Endothelial cell of umbilical vein (primary cell): Measurements from ENCODE around the gene GNAQ. TPM values are rescaled to one million over a fixed set of nuclear protein-coding genes. Genes with fewer than 3 reads are reported as not detected.

Experiments
- BruUV-seq: library from RNA; stranded (reverse); fragments of 400-500 nt; replicated peaks from 2 replicates; lab custom pipeline; 2021; lab: Mats Ljungman, UMichigan
- CTCF ChIA-PET: fragments of 300-600, 350-600 bp; sonication (Branson Sonifier 250); formaldehyde crosslinking; loops from one replicate; lab custom pipeline; 2021; ENCODE audit warnings: antibody characterized with exemption, inconsistent platforms; lab: Charles Lee
- POLR2A ChIA-PET: fragments of 300-600, 350-600 bp; sonication (Branson Sonifier 250); formaldehyde crosslinking; loops from one replicate; lab custom pipeline; 2021; ENCODE audit warnings: antibody characterized with exemption, inconsistent platforms; lab: Charles Lee
- DNase-seq: peaks from one replicate; pipeline ENCODE4 v3.0.0-alpha.2; 2011; ENCODE audit warnings: low read depth, low spot score
- FAIRE-seq: peaks from 2 replicates; lab custom pipeline; 2011; peaks lifted over from hg19 to GRCh38; lab: Jason Lieb, UNC
- H2AFZ ChIP-seq: 2 replicates; pipeline ENCODE4 v1.6.0; 2012; ENCODE audit warnings: low read depth, low read length, control low read depth, inconsistent platforms
- H3K27ac ChIP-seq: 2 replicates; pipeline ENCODE4 v1.5.1; 2011; ENCODE audit warnings: low read depth, mild to moderate bottlenecking, control low read depth, low read length, moderate library complexity; ENCODE audit not compliant: insufficient read depth
- H3K27me3 ChIP-seq, 2 experiments: 2 replicates each; pipeline versions ENCODE4 v1.6.0 to v1.6.1; 2011; ENCODE audit warnings: low read length in 2 of 2, mixed read lengths in 1 of 2; ENCODE audit not compliant: control insufficient read depth in 2 of 2, insufficient read depth in 2 of 2
- H3K36me3 ChIP-seq, 2 experiments: 2 replicates in 1 of 2; 3 replicates in 1 of 2; pipeline ENCODE4 v1.5.1; 2011; ENCODE audit warnings: low read length in 2 of 2, mild to moderate bottlenecking in 1 of 2, moderate library complexity in 1 of 2; ENCODE audit not compliant: control insufficient read depth in 2 of 2, insufficient read depth in 2 of 2; ENCODE audit errors: extremely low read depth in 1 of 2
- H3K4me1 ChIP-seq: 3 replicates; pipeline ENCODE4 v1.5.1; 2011; ENCODE audit warnings: mild to moderate bottlenecking, low read length; ENCODE audit not compliant: control insufficient read depth, insufficient read depth; ENCODE audit errors: extremely low read depth
- H3K4me2 ChIP-seq: 2 replicates; pipeline ENCODE4 v1.6.1; 2011; ENCODE audit warnings: low read length, control low read depth, mixed read lengths; ENCODE audit not compliant: insufficient read depth
- H3K4me3 ChIP-seq, 3 experiments: fragments of 200-600 bp in 1 of 3; sonication (generic), shearing (Covaris generic) in 1 of 3; replicated peaks in 1 of 3; 2 replicates each; pipeline ENCODE4 v1.5.1; 2011 to 2016; ENCODE audit warnings: control low read depth in 3 of 3, low read length in 3 of 3, mild to moderate bottlenecking in 2 of 3, inconsistent platforms in 1 of 3, low read depth in 1 of 3, moderate library complexity in 1 of 3; ENCODE audit not compliant: insufficient read depth in 1 of 3
- H3K79me2 ChIP-seq: 2 replicates; pipeline ENCODE4 v1.6.0; 2012; ENCODE audit warnings: low read length, inconsistent platforms; ENCODE audit not compliant: control insufficient read depth, insufficient read depth
- H3K9ac ChIP-seq: replicated peaks from 2 replicates; pipeline ENCODE3; 2011; ENCODE audit warnings: low read length, control low read depth; ENCODE audit not compliant: insufficient read depth; ENCODE audit errors: extremely low read depth
- H3K9me1 ChIP-seq: replicated peaks from 3 replicates; pipeline ENCODE4 v1.6.0; 2011; ENCODE audit warnings: mild to moderate bottlenecking, low read length; ENCODE audit not compliant: control insufficient read depth, insufficient read depth; ENCODE audit errors: extremely low read depth
- H3K9me3 ChIP-seq: replicated peaks from 2 replicates; pipeline ENCODE4 v1.5.1; 2012; ENCODE audit warnings: low read length, inconsistent platforms; ENCODE audit not compliant: control insufficient read depth, insufficient read depth
- H4K20me1 ChIP-seq: replicated peaks from 2 replicates; pipeline ENCODE3; 2011; ENCODE audit warnings: mild to moderate bottlenecking, low read length; ENCODE audit not compliant: control insufficient read depth, insufficient read depth; ENCODE audit errors: extremely low read depth
- CTCF ChIP-seq, 2 donors: IDR thresholded peaks; 1 replicate in 1 of 2; 2 replicates in 1 of 2; pipeline ENCODE4 v1.5.1; 2011; ENCODE audit warnings: low read length in 2 of 2, mild to moderate bottlenecking in 2 of 2, moderate library complexity in 2 of 2, control low read depth in 1 of 2, inconsistent platforms in 1 of 2, low read depth in 1 of 2; ENCODE audit not compliant: insufficient read depth in 1 of 2; ENCODE audit errors: extremely low read depth in 1 of 2
- EZH2 ChIP-seq: IDR thresholded peaks from 2 replicates; pipeline ENCODE4 v1.6.1; 2012; ENCODE audit warnings: borderline replicate concordance, low read depth, mild to moderate bottlenecking, moderate library complexity, low read length, inconsistent platforms; ENCODE audit not compliant: severe bottlenecking
- FOS ChIP-seq: IDR thresholded peaks from 2 replicates; pipeline ENCODE4 v1.6.1; 2011; ENCODE audit warnings: mild to moderate bottlenecking, low read length, moderate library complexity, borderline replicate concordance; ENCODE audit not compliant: insufficient read depth
- MAX ChIP-seq: IDR thresholded peaks from 2 replicates; pipeline ENCODE4 v1.6.1; 2011; ENCODE audit not compliant: insufficient read depth, insufficient read length
- MYC ChIP-seq: IDR thresholded peaks from one replicate; pipeline ENCODE4 v1.6.1; 2011; ENCODE audit warnings: mild to moderate bottlenecking, low read depth, low read length
- POLR2AphosphoS5 ChIP-seq: IDR thresholded peaks from 2 replicates; pipeline ENCODE4 v1.6.1; 2012; ENCODE audit warnings: low read depth, mild to moderate bottlenecking, control low read depth, low read length, moderate library complexity; ENCODE audit not compliant: insufficient read depth
- dilution Hi-C: fragments of 300-500 bp; cut with MboI; formaldehyde crosslinking; loops from one replicate; pipeline ENCODE4 v1.15.0; 2019; ENCODE audit warnings: low sequenced_read_pairs; ENCODE audit not compliant: extremely low pct_ligation_motif_present
- intact Hi-C: fragments of 100-400 bp; cut with micrococcal nuclease; formaldehyde crosslinking; loops from one replicate; pipeline ENCODE4 v1.10.0; 2022
- polyA plus RNA-seq, 4 experiments: library from polyadenylated mRNA; depleted of rRNA in 3 of 4; stranded (reverse) in 3 of 4; unstranded in 1 of 4; fragments of >200 nt; gene quantifications; 2 replicates each; pipeline versions ENCODE4 v1.2.1 to v1.2.3, GENCODE V29; 2011 to 2012; ENCODE audit warnings: missing spikeins in 1 of 4
- total RNA-seq: library from RNA; stranded (reverse); gene quantifications from 2 replicates; pipeline ENCODE4 v1.2.3, GENCODE V29; 2021

The GNAQ gene
- total and polyA plus RNA-seq, 2 donors (not counting 3 experiments of a cell fraction or from before 2014, with no cell fraction given): 26.1 to 67.3 TPM

GRCh38 chr9:77752554-77752953, 279.1 kb downstream of the GNAQ start:
- DNase-seq: no peak
- CTCF ChIA-PET: interaction anchor here (0.8 to 5.7 kb wide), 15 partner anchors 13 to 585 kb away, joined by 3 to 214 read pairs (median 12); partner anchors contain the start of gene GNA14
- BruUV-seq: no TSS peak

GRCh38 chr9:77751341-77752091, 280.1 kb downstream of the GNAQ start:
- no peaks in the 10 kb centered on the region for H4K20me1 ChIP-seq
- dilution Hi-C loops (no loop called here), intact Hi-C loops (loop anchor here (1.0 to 5.0 kb wide), 12 partner anchors 44 to 574 kb away; partner anchors contain the start of genes GNA14 and VPS13A)
- peaks cover 24% of the 10 kb centered on the region for H3K4me1 ChIP-seq
- H3K36me3 ChIP-seq: peaks cover 0 to 3% of the 10 kb centered on the region in 2 experiments
- H3K27me3 ChIP-seq: no peaks in the 10 kb centered on the region
- H3K27ac ChIP-seq: peak overlapping the region; percentile 55
- ChIA-PET POLR2A (interaction anchor here (0.5 to 0.9 kb wide), 2 partner anchors 42 to 236 kb away, joined by 4 read pairs; no protein-coding TSS in a partner anchor), CTCF (interaction anchor here (0.6 to 5.7 kb wide), 66 partner anchors 9 to 940 kb away, joined by 3 to 214 read pairs (median 4); partner anchors contain the start of gene GNA14)
- no peaks in the 10 kb centered on the region for H3K79me2 ChIP-seq
- peak; percentile 85 for DNase-seq
- peak; percentile 40 to 56 for TF ChIP-seq CTCF (IDR thresholded peaks at IDR 0.05; ENCODE audit: extremely low read depth in 1 of 2, insufficient read depth in 1 of 2, low read depth in 1 of 2, low read length in 2 of 2)
- TF ChIP-seq MAX: no peak
- no peak for TF ChIP-seq MYC
- TF ChIP-seq FOS: no peak
- peak overlapping the region; percentile 43 for H3K4me2 ChIP-seq
- H3K9me1 ChIP-seq: no peaks in the 10 kb centered on the region
- no peaks in the 10 kb centered on the region for H3K9me3 ChIP-seq
- H3K9ac ChIP-seq: peak overlapping the region; percentile 35
- FAIRE-seq: peak; percentile 80
- H3K4me3 ChIP-seq: no peak overlapping the region
- H2AFZ ChIP-seq: no peak overlapping the region
- no TSS peak for BruUV-seq

More at GRCh38 chr9:77752554-77752953, 279.1 kb downstream of the GNAQ start:
- H2AFZ ChIP-seq: no peak overlapping the region
- no peak overlapping the region for H3K27ac ChIP-seq
- H3K4me2 ChIP-seq: no peak overlapping the region
- no peaks in the 10 kb centered on the region for H4K20me1 ChIP-seq
- no peaks in the 10 kb centered on the region for H3K9me3 ChIP-seq
- POLR2A ChIA-PET: no interaction called here
- H3K4me3 ChIP-seq: no peak overlapping the region
- FAIRE-seq: no peak
- H3K9ac ChIP-seq: no peak overlapping the region
- no peaks in the 10 kb centered on the region for H3K27me3 ChIP-seq
- H3K36me3 ChIP-seq: peaks cover 0 to 3% of the 10 kb centered on the region in 2 experiments
- no peaks in the 10 kb centered on the region for H3K9me1 ChIP-seq
- intact Hi-C loops (loop anchor here (5.0 kb wide), 2 partner anchors 460 to 575 kb away; partner anchors contain the start of gene VPS13A), dilution Hi-C loops (no loop called here)
- TF ChIP-seq EZH2: no peak
- TF ChIP-seq MYC: no peak
- TF ChIP-seq POLR2AphosphoS5: no peak
- H3K79me2 ChIP-seq: no peaks in the 10 kb centered on the region
- H3K4me1 ChIP-seq: peaks cover 24% of the 10 kb centered on the region
